SK-N-SH (cell line): ENCODE measurements around the gene AP2A2. TPM values are rescaled to one million over a fixed set of nuclear protein-coding genes. Genes with fewer than 3 reads are reported as not detected.

ENCODE experiments used
- CTCF ChIA-PET: fragments of 300-600, 350-600 bp; formaldehyde crosslinking; extraction: SDS; loops from one replicate; lab custom pipeline; 2021; lab: Yijun Ruan, JAX
- POLR2A ChIA-PET: fragments of 350-600 bp; sonication (Branson Sonifier 250); formaldehyde crosslinking; extraction: SDS; loops from one replicate; lab custom pipeline; 2020; ENCODE audit warnings: antibody characterized with exemption, inconsistent platforms; lab: Yijun Ruan, JAX
- DNase-seq: peaks from one replicate; pipeline ENCODE4 v3.0.0; 2012
- H2AFZ ChIP-seq: fragments of 200-600 bp; sonication (generic); 2 replicates; pipeline ENCODE4 v1.8.1; 2016; ENCODE audit warnings: antibody characterized with exemption, mild to moderate bottlenecking, low read depth
- H3F3A ChIP-seq: fragments of 200-600 bp; sonication (generic); replicated peaks from 2 replicates; pipeline ENCODE3; 2016; ENCODE audit warnings: antibody characterized with exemption, mild to moderate bottlenecking; ENCODE audit not compliant: insufficient read depth
- H3K27ac ChIP-seq, 2 experiments: fragments of 200-500 bp in 1 of 2; fragments of 200-600 bp in 1 of 2; sonication (Bioruptor generic) in 1 of 2; sonication (generic), shearing (Covaris generic) in 1 of 2; 2 replicates each; pipeline versions ENCODE4 v1.5.1 to v1.6.1; 2014 to 2016; ENCODE audit warnings: low read depth in 2 of 2, inconsistent platforms in 1 of 2, low read length in 1 of 2, mild to moderate bottlenecking in 1 of 2, mixed read lengths in 1 of 2
- H3K27me3 ChIP-seq: fragments of 200-600 bp; sonication (generic), shearing (Covaris generic); 2 replicates; pipeline ENCODE4 v1.6.1; 2016; ENCODE audit warnings: mixed run types; ENCODE audit not compliant: insufficient read depth
- H3K36me3 ChIP-seq, 2 experiments: fragments of 200-500 bp in 1 of 2; fragments of 200-600 bp in 1 of 2; sonication (Bioruptor generic) in 1 of 2; sonication (generic) in 1 of 2; replicated peaks in 1 of 2; 2 replicates each; pipeline versions ENCODE3 to v1.5.1; 2014 to 2016; ENCODE audit warnings: low read length in 1 of 2, mild to moderate bottlenecking in 1 of 2; ENCODE audit not compliant: insufficient read depth in 2 of 2, control insufficient read depth in 1 of 2
- H3K4me1 ChIP-seq, 2 experiments: fragments of 200-500 bp in 1 of 2; fragments of 200-600 bp in 1 of 2; sonication (Bioruptor generic) in 1 of 2; sonication (generic), shearing (Covaris generic) in 1 of 2; 2 replicates each; pipeline versions ENCODE4 v1.5.1 to v1.6.1; 2014 to 2016; ENCODE audit warnings: low read depth in 1 of 2, low read length in 1 of 2, mixed run types in 1 of 2; ENCODE audit not compliant: insufficient read depth in 2 of 2, control insufficient read depth in 1 of 2
- H3K4me2 ChIP-seq: fragments of 200-600 bp; sonication (generic), shearing (Covaris generic); 2 replicates; pipeline ENCODE4 v1.6.1; 2017; ENCODE audit warnings: mixed run types
- H3K4me3 ChIP-seq, 2 experiments: fragments of 200-500 bp in 1 of 2; fragments of 200-600 bp in 1 of 2; sonication (Bioruptor generic) in 1 of 2; sonication (generic), shearing (Covaris generic) in 1 of 2; 2 replicates each; pipeline versions ENCODE4 v1.5.1 to v1.8.1; 2014 to 2016; ENCODE audit warnings: low read depth in 2 of 2, inconsistent platforms in 1 of 2, low read length in 1 of 2, mild to moderate bottlenecking in 1 of 2, mixed read lengths in 1 of 2, moderate library complexity in 1 of 2
- H3K79me2 ChIP-seq: fragments of 200-600 bp; sonication (generic); 2 replicates; pipeline ENCODE4 v1.8.1; 2017; ENCODE audit warnings: mild to moderate bottlenecking; ENCODE audit not compliant: insufficient read depth
- H3K9ac ChIP-seq: fragments of 200-600 bp; sonication (generic); 2 replicates; pipeline ENCODE4 v1.6.1; 2017; ENCODE audit warnings: mixed run types
- H3K9me2 ChIP-seq: fragments of 200-600 bp; sonication (generic); 2 replicates; pipeline ENCODE4 v1.6.1; 2017; ENCODE audit warnings: mixed run types
- H3K9me3 ChIP-seq: fragments of 200-600 bp; sonication (generic); 2 replicates; pipeline ENCODE4 v1.6.1; 2017; ENCODE audit warnings: mixed run types, mild to moderate bottlenecking, moderate library complexity
- H4K20me1 ChIP-seq: fragments of 200-600 bp; sonication (generic); 2 replicates; pipeline ENCODE4 v1.6.1; 2017; ENCODE audit warnings: mild to moderate bottlenecking, mixed run types; ENCODE audit not compliant: insufficient read depth
- ELF1 ChIP-seq: IDR thresholded peaks from 2 replicates; pipeline ENCODE4 v1.4.0; 2012
- MEF2A ChIP-seq: IDR thresholded peaks from 2 replicates; pipeline ENCODE4 v1.4.0; 2012; ENCODE audit warnings: low read depth, borderline replicate concordance
- MXI1 ChIP-seq: IDR thresholded peaks from 2 replicates; pipeline ENCODE4 v1.6.1; 2012; ENCODE audit warnings: mild to moderate bottlenecking, low read depth, low read length, improper control_type of control experiment
- NRF1 ChIP-seq: IDR thresholded peaks from 2 replicates; pipeline ENCODE4 v1.6.1; 2012; ENCODE audit warnings: low read depth, mild to moderate bottlenecking, low read length
- POLR2AphosphoS5 ChIP-seq: IDR thresholded peaks from 2 replicates; pipeline ENCODE4 v1.6.1; 2012; ENCODE audit warnings: low read depth, low read length
- RAD21 ChIP-seq: IDR thresholded peaks from 2 replicates; pipeline ENCODE4 v1.6.1; 2012; ENCODE audit warnings: mild to moderate bottlenecking, low read length
- REST ChIP-seq: IDR thresholded peaks from 2 replicates; pipeline ENCODE4 v1.6.1; 2012; ENCODE audit warnings: mild to moderate bottlenecking, low read depth, low read length, moderate library complexity
- RFX5 ChIP-seq: IDR thresholded peaks from 2 replicates; pipeline ENCODE4 v1.6.1; 2012; ENCODE audit warnings: mild to moderate bottlenecking, improper control_type of control experiment, low read length
- SMC3 ChIP-seq: IDR thresholded peaks from 2 replicates; pipeline ENCODE4 v1.6.1; 2012; ENCODE audit warnings: low read depth, low read length, improper control_type of control experiment
- TAF1 ChIP-seq: IDR thresholded peaks from 2 replicates; pipeline ENCODE4 v1.6.1; 2012; ENCODE audit warnings: low read depth, mild to moderate bottlenecking, low read length, moderate library complexity, borderline replicate concordance
- USF2 ChIP-seq: fragments of 150-350 bp; IDR thresholded peaks from 2 replicates; pipeline ENCODE4 v1.6.1; 2017; ENCODE audit warnings: antibody characterized with exemption, low read length, low read depth, borderline replicate concordance
- YY1 ChIP-seq: IDR thresholded peaks from 2 replicates; pipeline ENCODE4 v1.4.0; 2012; ENCODE audit warnings: low read depth, mild to moderate bottlenecking
- ZBTB33 ChIP-seq: IDR thresholded peaks from 2 replicates; pipeline ENCODE4 v1.4.0; 2012; ENCODE audit warnings: low read depth, borderline replicate concordance
- WGBS: methylation state at CpG from one replicate; pipeline ENCODE4 v1.1.6; 2017; ENCODE audit warnings: low lambda C conversion rate; 5-methylcytosine and 5-hydroxymethylcytosine counted together
- polyA plus RNA-seq, 3 experiments: library from polyadenylated mRNA; depleted of rRNA; stranded (reverse); fragments of >200 nt; gene quantifications; 2 replicates each; pipeline ENCODE4 v1.2.3, GENCODE V29; 2012
- TF ChIP-seq, protein P1 (sequence below): IDR thresholded peaks from 2 replicates; pipeline ENCODE4; 2012
- TF ChIP-seq, protein P2 (sequence below): IDR thresholded peaks from 2 replicates; pipeline ENCODE4 v1.4.0; 2012; ENCODE audit warnings: low read depth, borderline replicate concordance

Gene AP2A2
- polyA plus RNA-seq, 1 of the 3 experiments (the other 2 are of a cell fraction): 42.7 TPM

DNA sequence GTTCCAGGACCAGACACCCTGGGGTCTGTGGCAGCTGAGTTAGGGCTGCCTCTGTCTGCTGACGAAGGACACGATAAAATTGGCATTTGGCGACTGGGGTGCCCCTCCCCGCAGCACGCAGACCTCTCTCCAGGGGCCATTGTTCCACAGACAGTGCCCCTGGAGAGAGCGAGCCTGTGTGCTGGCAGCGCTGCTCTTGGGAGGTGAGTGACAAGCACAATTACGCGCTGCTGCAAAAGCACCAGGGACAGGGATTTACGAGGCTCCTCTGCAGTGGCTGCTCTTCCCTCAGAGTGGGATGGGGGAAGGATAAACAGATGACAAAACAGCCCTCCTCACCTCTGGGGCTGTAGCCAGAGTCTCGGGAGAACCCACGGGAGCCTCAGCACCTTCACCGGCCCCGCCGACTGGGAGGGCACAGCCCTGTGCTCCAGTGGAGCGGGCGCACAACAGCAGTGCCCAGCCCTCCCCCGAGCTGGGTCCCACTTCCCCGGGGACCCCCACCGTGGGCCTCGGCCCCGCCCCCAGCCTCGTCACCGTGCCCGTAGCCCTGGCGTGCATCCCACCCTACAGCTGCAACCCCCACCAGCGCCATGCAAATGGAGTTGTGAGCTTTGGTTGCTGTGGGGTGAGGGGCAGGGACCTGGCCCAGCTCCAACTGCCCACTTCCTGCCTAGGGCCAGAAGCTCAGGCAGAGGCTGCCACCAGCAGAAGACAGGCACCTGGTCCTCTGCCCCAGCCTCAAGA lies 34.7 kb upstream of the AP2A2 start:
- H3K9me3 ChIP-seq: no peaks in the 10 kb centered on the region
- H2AFZ ChIP-seq: no peak overlapping the region
- ChIA-PET CTCF (interaction anchor here (1.0 to 2.6 kb wide), 5 partner anchors 21 to 59 kb away, joined by 3 to 17 read pairs (median 4); partner anchors contain the start of gene CD151), POLR2A (interaction anchor here (0.8 to 1.1 kb wide), 2 partner anchors 14 to 72 kb away, joined by 3 read pairs; partner anchors contain the start of gene PNPLA2)
- H3K79me2 ChIP-seq: no peaks in the 10 kb centered on the region
- no peak overlapping the region for H3K4me2 ChIP-seq
- peaks cover 0 to 9% of the 10 kb centered on the region in 2 experiments for H3K36me3 ChIP-seq
- TF ChIP-seq, protein P1, sequence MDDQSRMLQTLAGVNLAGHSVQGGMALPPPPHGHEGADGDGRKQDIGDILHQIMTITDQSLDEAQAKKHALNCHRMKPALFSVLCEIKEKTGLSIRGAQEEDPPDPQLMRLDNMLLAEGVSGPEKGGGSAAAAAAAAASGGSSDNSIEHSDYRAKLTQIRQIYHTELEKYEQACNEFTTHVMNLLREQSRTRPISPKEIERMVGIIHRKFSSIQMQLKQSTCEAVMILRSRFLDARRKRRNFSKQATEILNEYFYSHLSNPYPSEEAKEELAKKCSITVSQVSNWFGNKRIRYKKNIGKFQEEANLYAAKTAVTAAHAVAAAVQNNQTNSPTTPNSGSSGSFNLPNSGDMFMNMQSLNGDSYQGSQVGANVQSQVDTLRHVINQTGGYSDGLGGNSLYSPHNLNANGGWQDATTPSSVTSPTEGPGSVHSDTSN: no peak
- TF ChIP-seq, protein P2, sequence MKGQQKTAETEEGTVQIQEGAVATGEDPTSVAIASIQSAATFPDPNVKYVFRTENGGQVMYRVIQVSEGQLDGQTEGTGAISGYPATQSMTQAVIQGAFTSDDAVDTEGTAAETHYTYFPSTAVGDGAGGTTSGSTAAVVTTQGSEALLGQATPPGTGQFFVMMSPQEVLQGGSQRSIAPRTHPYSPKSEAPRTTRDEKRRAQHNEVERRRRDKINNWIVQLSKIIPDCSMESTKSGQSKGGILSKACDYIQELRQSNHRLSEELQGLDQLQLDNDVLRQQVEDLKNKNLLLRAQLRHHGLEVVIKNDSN: no peak
- TF ChIP-seq POLR2AphosphoS5: no peak
- TF ChIP-seq MEF2A: no peak
- TF ChIP-seq TAF1: no peak
- TF ChIP-seq ZBTB33: no peak
- no peak overlapping the region for H3K4me3 ChIP-seq
- H4K20me1 ChIP-seq: no peaks in the 10 kb centered on the region
- peaks cover 0 to 24% of the 10 kb centered on the region in 2 experiments; a peak in 1 of 4 replicates for H3K4me1 ChIP-seq
- H3K9ac ChIP-seq: no peak overlapping the region
- H3K27me3 ChIP-seq: no peaks in the 10 kb centered on the region
- H3F3A ChIP-seq: no peaks in the 10 kb centered on the region
- 85% methylated on average over 6 of the region's 27 CpGs for WGBS
- DNase-seq: peak; percentile 71
- H3K27ac ChIP-seq: peak overlapping the region in 1 of 2 experiments; percentile 47; a peak in 1 of 4 replicates
- no peaks in the 10 kb centered on the region for H3K9me2 ChIP-seq

- Histone ChIP-seq H3K9ac (no peak overlapping the region), H3K9me2 (no peaks in the 10 kb centered on the region), H3K4me3 (no peak overlapping the region), H3K36me3 (peaks cover 0 to 5% of the 10 kb centered on the region in 2 experiments), H3K27me3 (no peaks in the 10 kb centered on the region), H3F3A (no peaks in the 10 kb centered on the region), H2AFZ (no peak overlapping the region), H3K9me3 (no peaks in the 10 kb centered on the region), H3K79me2 (no peaks in the 10 kb centered on the region), H4K20me1 (no peaks in the 10 kb centered on the region), H3K4me1 (peaks cover 0 to 24% of the 10 kb centered on the region in 2 experiments; a peak in 1 of 4 replicates), H3K27ac (no peak overlapping the region), H3K4me2 (no peak overlapping the region)
- 95% methylated on average over 7 of the region's 13 CpGs for WGBS
- POLR2A ChIA-PET: no interaction called here
- CTCF ChIA-PET: interaction anchor here (2.6 kb wide), 1 partner anchor 45 kb away, joined by 17 read pairs; no protein-coding TSS in a partner anchor
- no peak for DNase-seq
- no peak for TF ChIP-seq RAD21
- no peak for TF ChIP-seq USF2
- no peak for TF ChIP-seq MXI1
- no peak for TF ChIP-seq NRF1
- no peak for TF ChIP-seq REST
- TF ChIP-seq RFX5: no peak
- TF ChIP-seq ELF1: no peak
- TF ChIP-seq YY1: no peak
- TF ChIP-seq, protein P1: no peak
- TF ChIP-seq SMC3: no peak
These were observed 32.5 kb upstream of the AP2A2 start for GRCh38 chr11:893008-893654.
